ENCODE results near the gene RPS5.
"Not testable (repeated sequence)": the region's sequence is repeated elsewhere in the genome, so short reads cannot be mapped to it uniquely, and the experiment has no call there.

The RPS5 gene

DNA sequence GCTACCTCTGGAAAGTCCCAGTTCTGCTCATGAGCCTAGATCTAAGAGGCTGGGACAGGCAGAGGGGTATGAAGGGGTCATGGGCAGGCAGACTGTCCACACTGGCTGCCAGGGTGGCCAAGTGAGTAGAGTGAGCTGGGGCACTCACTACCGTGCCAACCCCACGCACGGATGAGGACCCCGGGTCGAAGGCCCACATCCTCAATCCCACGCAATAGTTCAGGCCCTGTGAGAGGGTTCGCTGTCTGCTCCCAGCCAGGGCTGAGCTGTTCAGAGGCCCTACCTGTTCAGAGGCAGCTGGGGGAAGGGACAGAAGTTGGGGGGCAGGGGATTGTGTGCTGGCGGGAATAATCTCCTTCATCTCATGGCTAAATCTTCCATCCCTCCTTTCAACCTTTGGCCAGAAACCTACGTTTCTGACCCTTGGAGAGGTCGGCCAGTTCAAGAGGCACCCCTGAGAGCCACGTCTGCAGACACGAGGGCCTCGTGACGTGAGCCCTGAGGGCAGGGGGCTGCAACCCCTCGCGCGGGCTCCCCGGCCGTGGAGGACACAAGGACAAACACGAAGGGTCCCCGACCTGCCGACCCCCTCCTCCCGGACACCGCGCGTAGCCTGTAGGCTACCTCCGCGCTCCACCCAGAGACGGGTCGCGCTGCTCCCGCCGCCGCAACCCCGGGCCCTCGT is 1.0 kb upstream of the RPS5 start:
- no peak for DNase-seq

DNA sequence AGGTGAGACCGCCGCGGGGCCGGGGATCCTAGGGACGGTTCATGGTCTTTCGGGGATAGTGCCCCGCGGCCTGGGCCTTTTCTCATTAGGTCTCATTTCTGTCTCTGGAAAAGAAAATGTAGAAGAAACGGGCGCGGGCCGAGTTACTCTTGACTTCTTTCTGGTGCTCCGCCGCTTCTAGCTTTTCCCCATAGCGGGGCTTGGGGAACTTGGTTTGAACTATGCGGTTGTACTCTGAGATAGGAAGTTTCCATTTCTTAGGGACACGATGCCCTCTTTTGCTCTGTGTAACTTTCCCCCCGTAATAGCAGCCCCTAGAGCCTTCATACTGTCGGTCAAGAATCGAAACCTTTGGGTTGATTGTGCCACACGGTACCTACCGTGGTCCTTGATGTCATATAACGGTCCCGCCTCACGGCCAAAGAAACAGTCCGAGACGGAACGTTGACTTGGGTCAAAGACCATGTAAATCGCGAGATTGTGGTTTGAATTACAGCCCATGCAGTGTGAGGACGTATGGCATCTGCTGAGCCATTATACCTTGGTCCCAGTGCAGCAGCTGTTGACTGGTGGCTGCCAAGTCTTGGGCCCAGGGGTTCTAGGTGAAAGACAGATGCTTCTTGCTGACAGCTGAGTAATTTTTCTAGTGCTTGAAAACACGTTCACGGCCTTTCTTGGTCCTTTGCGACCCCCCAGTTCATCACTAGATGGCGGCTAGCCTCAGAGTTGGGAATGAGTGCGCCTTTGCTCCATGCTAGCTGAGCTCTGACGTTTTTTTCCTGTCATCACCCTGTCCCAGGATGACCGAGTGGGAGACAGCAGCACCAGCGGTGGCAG is 487 bp downstream of the RPS5 start:
- DNase-seq = no peak

DNA sequence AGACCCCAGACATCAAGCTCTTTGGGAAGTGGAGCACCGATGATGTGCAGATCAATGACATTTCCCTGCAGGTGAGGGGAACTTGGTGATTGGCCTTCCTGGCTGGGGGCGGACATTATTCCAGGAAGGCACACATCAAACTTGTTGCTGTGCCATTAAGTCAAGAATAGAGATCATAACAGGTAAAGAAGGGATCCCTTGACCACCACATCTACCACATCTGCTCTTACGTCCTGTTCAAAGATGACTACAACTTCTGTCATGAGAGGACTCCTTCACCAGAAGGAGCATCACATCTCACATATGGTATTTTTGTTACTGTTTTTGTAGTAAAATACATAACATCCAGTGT is 1.1 kb downstream of the RPS5 start:
- no peak for DNase-seq

DNA sequence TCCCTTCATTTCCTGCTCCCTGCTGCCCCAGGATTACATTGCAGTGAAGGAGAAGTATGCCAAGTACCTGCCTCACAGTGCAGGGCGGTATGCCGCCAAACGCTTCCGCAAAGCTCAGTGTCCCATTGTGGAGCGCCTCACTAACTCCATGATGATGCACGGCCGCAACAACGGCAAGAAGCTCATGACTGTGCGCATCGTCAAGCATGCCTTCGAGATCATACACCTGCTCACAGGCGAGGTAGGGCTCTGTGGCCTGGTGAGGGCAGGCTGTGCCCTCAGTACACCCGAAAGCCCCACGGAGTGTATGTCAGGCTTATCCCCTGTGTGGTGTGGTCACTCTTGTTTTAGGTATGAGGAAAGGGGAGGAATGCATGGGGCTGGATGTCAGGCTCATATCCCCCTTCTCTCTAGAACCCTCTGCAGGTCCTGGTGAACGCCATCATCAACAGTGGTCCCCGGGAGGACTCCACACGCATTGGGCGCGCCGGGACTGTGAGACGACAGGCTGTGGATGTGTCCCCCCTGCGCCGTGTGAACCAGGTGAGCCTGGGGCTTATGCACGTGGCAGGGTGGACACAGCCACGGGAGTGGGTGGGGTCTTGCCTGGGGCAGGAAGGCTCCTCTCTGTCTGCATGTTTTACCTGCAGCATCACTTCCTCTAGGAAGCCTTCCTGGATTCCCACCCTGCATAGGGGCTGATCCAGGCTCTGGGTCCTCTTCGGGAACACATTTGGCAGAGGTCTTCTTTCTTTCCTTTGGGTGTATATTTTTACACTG is 6.1 kb downstream of the RPS5 start:
- DNase-seq = no peak

DNA sequence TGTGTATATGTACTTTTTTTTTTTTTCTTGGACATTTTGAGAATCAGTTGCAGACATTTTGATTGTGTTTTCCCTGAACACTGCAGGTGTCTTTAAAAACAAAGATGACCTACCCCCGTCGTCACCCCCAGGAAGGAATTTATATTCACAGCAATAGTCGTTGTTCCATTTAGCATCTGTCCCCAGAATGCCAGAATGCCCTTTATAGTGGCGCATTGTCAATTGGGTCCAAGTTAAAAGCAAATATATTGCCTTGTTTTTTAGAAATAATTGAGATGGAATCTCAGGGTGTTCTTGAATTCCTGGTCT is 6.6 kb downstream of the RPS5 start:
- DNase-seq = no peak

DNA sequence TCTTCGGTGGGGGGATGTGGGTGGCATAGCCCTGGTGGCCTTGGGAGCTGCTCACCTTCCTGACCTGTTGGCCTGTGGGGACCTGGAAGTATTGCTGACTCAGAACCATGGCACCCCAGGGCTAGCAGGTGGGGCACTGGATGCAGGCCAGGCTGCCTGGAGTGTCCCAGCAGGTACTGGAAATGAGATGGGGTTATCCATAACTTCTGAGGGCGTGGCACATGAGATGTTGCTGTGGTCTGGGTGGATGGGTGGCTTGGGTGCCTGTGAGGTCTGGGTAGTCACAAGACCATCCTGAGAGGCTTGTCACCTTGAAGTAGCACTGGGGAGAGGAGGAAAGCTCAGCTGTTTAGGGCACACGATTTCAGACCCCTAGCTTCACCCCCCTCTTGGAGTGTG is 7.8 kb downstream of the RPS5 start:
- no peak for DNase-seq

DNA sequence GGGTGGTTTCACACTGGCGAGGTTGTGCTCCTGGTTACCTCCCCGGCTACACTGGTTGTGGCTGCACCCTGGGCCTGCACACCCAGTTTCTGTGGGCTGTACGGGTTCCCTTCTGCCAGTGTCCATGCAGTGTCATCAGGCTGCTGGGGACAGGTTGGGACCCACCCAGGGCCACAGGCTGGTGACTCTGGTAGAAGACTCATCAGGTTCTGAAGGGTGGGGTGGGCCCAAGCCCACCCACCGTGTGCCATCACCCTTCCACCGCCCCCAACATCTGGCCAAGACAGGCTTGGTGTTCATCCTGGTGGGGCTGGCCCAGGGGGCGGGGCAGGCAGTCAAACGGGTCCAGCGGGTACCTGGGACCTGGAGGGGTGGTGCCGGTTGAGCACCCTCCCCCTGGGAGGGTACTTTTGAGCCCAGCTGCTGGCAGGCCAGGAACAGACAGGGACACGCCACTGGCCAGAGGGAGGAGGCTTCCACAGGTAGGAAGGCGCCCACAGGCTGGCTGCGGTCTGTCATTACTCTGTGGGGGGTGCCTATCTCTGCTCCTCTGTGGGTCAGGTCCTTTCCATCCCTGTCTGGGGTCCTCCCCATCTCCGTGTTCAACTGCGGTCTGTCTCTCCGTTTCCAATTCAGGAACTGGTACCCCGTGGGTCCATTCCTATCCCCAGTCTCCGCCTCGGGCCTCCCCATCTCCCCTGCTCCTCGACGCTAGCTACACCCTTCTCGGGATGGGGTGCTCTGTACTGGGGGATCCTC is 8.3 kb downstream of the RPS5 start, which contains the start of gene RNF225:
TSS of gene RNF225 (plus strand) at position 437 of the 759 bp plus-strand sequence. CDS start 434 bp downstream, outside the sequence.
- no peak for DNase-seq

DNA sequence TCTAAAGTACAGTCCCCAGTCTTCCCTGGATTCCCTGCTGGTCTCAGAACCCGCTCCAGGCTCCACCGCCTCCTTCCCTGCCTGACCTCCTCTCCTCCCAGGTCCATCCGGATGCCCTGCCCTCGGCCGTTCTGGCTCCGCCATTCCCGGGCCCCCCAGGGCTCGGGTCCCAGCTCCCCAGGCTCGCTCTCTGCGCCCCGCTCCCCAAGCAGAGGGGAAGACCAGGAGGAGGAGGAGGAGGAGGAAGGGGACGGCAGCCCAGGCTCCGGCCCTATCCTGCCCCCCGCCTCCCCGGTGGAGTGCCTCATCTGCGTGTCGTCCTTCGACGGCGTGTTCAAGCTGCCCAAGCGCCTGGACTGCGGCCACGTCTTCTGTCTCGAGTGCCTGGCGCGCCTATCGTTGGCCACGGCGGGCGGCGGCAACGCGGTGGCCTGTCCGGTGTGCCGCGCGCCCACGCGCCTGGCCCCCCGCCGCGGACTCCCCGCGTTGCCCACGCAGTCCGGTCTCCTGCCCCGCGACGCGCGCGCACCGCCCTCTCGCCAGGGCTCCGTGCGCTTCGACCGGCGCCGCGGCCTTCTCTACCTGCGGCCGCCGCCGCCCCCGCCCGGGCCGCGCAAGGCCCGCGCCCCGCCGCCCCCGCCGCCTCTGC is 9.0 kb downstream of the RPS5 start:
- DNase-seq = no peak

DNA sequence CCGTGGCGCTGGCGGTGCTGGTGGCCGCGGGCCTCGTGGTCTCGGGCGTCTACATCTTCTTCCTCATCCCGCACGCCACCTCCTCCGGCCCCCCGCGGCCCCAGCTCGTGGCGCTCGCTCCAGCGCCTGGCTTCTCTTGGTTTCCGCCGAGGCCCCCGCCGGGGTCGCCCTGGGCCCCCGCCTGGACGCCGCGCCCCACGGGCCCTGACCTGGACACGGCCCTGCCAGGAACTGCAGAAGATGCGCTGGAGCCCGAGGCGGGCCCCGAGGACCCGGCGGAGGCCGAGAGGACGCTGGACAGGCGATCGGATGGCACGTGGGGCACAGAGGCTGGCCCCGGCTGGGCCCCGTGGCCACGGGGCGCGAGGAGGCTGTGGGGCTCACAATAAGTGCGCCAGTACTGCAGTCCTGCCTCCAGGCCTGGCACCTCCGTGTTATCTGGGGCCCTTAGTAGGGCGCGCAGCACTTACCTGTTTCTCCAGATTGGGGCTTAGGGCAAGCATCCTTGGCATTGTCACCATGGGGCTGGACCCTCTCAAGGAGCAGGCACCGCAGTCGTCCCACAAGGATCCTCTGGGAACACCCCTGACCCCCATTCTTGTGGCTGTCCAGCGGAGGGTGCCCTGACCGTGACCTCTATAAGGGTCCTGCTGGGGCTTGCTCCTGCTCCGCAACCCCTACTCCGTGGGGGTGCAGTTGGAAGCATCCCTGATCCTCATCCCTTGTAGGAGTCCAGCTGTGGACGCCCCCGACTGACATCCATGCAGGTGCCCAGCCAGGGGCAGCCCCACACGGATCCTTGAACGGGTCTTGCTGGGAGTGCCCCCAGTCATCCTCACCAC is 9.8 kb downstream of the RPS5 start:
- DNase-seq = no peak

DNA sequence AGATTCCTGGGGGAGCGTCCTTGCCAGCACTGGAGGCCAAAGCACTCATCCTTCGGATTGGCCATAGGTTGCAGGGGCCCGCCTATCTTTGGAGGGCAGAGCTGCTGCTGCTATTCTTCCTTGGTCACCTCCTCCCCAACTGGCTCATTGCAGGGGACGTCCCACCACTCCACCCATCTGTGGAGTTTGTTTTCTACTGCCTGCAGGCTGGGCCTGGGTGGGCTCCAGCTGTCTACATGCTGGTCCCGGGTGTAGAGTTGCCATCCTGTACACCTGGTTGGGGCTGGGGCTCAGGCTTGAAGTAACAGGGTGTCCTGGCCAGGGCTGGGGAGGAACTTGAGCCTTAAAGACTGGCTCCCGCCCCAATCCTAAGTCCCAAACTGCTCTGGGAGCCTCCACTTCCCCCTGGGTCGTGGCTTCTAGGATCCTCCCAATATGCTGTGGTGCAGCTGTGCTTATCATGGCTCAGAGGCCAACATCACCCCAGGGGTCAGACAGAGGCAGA is 10.5 kb downstream of the RPS5 start:
- no peak for DNase-seq

DNA sequence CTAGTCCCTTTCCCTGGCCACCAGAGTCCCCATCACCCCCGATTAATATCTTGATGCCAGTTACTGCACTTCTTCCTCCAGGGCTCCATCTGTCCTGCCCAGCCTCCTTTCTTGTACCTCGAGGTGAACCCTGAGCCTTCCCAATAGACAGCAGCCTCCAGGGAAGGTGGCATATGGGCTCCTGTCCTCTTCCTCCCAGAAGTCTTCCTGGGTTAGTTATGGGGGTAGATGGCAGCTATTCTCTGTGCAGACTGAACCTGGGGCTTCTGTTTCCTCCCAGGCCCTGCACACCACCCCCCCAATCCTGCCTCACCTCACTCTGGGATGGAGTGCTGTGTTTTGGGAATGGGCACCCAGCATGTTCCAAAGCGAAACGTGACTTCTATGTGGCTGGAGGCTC is 11.0 kb downstream of the RPS5 start:
- no peak for DNase-seq

DNA sequence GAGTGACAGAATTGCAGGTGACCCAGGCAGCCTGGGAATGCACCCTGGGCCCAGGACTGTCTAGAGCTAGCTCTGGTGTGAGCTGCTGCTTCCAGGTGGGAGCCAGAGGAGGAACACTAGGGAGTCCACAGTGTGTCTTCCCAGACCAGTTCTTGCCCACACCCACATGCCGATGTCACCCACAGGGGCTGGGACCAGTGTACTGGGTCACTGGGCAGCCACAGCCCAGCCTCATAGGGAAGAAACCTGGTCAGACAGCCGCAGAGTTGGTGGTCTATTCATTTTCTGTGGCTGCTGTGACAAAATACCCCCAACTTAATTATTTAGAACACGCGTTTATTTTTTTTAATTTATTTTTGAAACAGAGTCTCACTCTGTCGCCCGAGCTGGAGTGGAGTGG is 11.5 kb downstream of the RPS5 start:
- no peak for DNase-seq

DNA sequence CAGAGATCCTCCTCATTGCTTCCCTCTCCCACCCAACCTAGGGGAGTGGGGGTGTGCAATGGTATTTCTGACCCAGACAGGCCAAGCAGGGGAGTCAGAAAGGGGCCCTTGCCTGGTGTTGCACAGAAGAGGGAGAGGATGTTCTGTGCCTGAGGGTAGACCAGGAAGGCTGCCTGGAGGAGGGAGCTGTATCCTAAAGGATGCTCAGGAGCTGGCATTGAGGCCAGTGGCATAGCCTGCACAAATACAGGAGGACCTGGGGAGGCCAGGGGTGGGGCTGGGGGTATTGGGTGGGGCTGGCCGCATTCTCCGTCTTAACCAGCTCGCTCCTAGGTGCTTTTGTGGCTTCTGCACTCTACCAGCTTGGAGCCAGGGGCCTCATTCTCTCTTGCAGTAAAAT is 12.8 kb downstream of the RPS5 start:
- DNase-seq = no peak

DNA sequence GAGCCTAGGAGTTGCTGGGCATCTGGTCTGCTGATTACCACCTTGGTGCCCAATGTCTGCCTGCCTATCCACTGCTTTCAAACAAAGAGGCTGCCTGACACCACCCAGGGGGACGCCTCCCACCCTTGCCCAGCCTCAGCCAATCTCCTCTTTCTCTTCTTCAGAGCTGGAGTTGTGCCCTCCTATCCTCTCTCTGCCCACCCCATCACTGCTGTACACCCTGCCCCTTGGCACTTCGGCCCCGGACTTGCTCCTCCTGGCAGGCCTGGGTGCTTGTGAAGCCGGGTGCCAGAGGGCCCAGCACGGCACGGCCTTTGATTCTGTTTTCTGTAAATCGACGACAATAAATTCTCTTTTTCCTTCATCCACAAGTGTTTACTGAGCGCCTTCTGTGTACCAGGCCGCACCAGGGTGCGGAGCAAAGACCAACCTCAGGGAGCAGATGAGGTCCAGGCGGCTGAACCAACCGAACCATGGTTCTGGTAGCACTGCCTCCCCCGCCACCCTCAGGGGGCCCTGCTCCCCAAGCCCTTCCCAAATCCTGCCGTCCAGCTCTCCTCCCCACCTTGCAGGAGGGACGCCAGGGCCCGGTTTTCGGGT is 13.3 kb downstream of the RPS5 start:
- no peak for DNase-seq

DNA sequence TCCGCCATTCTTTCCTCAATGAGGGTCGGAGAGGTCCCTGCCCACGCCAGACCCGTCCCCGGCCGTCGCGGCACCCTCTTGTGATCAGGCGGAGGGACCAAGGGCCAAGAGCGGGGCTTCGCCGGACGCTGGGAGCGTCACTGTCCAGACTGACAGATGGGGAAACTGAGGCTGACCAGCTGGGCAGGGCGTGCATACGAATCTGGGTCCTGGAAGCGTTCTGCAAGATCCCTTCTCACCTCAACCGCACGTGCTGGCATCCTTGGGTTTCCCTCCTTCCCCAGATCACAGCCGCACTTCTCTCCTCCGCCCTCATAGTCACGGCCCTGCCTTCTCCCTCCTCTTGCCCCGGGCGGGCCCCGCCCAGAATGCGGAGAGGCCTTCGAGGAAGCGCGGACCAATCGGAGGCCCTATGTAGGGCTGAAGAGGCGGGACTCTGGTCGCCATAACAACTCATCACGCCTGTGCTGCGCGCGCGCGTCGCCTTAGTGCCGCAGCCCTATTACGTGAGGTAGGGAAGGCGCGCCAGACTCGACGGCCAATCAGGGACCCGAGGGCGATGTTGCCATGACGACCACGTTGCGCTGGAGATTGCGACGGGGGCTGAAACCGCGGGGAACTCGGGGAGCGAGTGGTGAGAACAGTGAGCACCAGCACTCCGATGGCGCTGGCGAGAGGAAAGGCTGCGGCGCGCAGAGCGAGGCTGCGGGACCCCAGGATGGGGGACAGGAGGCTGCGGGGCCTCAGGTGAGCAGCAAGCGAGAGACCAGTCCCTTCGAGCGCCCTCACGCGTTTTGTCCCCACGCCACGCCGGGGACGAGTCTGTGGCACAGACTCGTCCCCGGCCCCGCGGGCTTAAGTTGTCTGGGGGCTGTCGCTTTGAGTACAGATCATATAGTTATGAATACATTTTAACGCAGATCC is 14.1 kb downstream of the RPS5 start:
- peak; percentile 96 for DNase-seq

DNA sequence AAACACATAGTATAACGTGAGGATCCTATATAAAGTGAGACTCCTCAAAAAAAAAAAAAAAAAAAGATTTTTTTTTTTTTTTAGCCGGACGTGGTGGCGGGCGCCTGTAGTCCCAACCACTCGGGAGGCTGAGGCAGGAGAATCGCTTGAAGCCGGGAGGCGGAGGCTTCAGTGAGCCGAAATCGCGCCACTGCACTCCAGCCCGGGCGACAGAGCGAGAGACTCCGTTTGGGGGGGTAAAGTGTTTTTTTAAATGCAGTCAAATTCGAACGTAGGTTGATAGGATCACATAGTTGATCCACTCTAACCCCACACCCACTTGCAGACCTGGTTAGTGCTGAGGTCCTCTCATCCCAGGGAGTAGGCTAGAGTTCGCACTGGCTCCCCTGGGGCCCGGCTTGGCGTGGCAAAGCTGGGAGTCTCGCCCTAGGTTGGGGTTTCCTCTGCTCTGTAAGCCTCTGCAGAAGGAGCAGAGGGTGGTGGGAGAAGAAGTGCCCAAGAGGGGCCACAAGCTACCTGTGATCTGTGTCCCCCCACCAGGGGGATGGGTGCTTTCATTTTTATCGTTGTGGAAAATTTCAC is 14.9 kb downstream of the RPS5 start:
- no peak for DNase-seq

DNA sequence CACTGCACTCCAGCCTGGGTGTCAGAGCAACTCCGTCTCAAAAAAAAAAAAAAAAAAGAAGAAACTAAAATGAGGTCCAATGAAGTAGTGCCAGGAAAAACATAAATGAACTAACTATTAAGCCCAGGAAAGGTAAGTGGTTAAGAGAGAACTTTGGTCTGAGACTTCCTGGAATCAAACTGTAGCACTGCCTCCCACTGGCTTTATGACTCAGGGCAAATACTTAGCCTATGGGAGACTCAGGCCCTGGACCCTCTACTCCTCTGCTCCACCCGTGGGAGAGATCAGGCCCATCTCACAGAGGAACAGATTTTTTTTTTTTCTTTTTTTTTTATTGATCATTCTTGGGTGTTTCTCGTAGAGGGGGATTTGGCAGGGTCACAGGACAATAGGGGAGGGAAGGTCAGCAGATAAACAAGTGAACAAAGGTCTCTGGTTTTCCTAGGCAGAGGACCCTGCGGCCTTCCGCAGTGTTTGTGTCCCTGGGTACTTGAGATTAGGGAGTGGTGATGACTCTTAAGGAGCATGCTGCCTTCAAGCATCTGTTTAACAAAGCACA is 16.9 kb downstream of the RPS5 start:
- DNase-seq = not testable (repeated sequence)

DNA sequence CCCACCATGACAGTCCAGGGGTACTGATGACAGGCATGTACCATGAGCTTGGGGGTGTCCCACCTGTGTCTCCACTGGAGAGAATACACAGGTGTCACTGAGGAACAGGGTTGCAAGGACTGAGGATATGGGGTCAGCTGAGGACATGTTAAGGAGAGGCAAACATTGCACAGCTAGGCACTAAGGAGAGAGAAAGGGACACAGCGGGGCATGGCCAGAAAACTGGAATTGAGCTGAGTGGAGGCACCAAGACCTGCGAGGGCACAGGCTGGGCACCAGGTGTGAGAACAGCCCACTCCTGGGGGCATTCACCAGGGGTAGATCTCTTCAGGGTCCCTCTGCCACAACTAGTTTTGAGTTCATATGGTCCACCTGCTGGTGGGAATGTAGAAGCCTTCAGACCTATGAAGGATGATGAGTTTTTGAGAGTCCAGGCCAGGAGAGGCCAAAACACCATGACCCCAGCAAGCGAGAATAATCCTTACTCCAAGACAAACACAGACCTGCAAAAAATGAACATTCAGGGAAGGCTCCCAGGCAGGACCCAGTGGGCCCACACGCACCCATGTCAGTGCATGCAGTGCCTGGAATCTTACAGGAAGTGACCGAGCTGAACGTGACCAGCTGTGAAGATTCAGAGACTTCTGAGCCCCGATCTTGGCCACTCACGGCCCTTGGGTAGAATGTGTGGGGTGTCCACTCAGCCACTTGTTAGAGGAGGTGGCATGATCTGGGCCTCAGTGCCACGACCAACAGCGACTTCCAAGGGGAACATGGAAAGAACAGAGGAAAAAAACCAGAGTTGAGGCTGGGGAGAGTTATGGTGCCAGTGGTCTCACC is 20.0 kb downstream of the RPS5 start:
- no peak for DNase-seq

Measured in NCI-H524 treated with DMSO at 0.1 percent for 48 hours (cell line).